Stimulated activated CD8-positive, alpha-beta memory T cell treated with anti-CD3 and anti-CD28 coated beads, Interleukin-7, amount 100 ng/mL, for 4 hours (primary cell): ENCODE results near the gene ZSWIM3.

Experiments
- DNase-seq, 2 donors: peaks; one replicate each; pipeline ENCODE4 v3.0.0-alpha.2; 2020; ENCODE audit warnings: low read depth in 2 of 2

The ZSWIM3 gene

GRCh38 chr20:45833030-45833882 lies 24.2 kb upstream of the ZSWIM3 start, which contains the start of gene SNX21:
SNX21 (plus strand) TSS chr20:45833799; CDS start chr20:45833920, 121 bp downstream.
- DNase-seq: peak in 1 of 2 donors; percentile 18

GRCh38 chr20:45833883-45834796 lies 23.3 kb upstream of the ZSWIM3 start:
- DNase-seq: peak in 1 of 2 donors; percentile 20

DNA sequence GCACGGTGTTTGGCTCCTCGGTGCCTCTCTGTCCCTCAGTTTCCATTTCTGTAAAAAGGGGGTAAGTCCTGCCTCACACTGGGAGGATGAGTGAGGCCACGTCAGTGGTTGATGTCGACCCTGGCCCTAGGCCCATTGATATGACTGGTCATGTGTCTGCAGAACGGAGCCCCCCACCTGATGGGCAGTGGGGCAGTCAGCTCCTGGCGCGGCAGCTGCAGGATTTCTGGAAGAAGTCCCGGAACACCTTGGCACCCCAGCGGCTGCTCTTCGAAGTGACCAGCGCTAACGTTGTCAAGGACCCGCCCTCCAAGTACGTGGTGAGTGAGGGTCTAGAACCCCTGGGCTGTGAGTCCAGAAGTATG lies 22.6 kb upstream of the ZSWIM3 start:
- DNase-seq: no peak

DNA sequence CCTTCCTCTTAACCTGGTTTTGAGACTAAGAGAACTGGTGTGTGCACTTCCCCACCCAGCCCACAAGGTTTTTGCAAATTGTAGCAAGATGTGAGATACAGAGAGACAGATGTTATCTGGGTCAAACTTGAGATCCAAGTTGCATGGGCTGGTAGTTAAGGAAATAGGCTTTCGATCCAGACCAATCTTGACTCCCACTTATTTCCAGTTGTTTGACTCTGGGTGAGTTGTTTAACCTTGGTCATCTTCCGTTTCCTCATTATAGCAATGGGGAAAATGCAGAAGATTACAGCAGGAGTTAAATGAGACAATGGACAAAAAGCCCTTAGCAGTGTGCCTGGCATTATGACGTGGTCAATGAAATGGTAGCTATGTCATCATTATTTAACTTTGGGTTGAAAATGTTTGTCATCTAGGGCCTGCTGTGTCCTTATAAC lies 22.1 kb upstream of the ZSWIM3 start:
- no peak for DNase-seq

- no peak for DNase-seq
These were observed 21.6 kb upstream of the ZSWIM3 start for GRCh38 chr20:45835825-45836224.

DNA sequence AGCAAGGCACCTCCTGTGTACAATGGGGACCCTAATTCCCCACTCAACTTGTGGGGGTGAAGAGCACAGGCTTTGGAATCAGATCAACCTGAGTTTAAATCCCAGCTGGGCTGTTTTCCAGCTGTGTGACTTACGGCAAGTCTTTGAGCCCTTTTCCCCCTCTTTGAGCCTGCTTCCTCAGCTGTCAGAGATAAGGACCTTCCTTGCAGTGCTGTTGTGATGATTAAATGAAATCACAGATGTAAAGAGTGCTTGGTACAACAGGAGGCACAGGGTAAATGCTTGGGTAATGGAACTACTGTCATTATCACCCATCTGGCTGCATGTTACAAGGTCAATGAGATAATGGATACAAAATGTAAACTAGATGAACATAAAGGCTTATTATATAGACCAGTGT lies 20.6 kb upstream of the ZSWIM3 start:
- DNase-seq: no peak

- DNase-seq: no peak
These were observed 16.7 kb upstream of the ZSWIM3 start for GRCh38 chr20:45840700-45841198.

DNA sequence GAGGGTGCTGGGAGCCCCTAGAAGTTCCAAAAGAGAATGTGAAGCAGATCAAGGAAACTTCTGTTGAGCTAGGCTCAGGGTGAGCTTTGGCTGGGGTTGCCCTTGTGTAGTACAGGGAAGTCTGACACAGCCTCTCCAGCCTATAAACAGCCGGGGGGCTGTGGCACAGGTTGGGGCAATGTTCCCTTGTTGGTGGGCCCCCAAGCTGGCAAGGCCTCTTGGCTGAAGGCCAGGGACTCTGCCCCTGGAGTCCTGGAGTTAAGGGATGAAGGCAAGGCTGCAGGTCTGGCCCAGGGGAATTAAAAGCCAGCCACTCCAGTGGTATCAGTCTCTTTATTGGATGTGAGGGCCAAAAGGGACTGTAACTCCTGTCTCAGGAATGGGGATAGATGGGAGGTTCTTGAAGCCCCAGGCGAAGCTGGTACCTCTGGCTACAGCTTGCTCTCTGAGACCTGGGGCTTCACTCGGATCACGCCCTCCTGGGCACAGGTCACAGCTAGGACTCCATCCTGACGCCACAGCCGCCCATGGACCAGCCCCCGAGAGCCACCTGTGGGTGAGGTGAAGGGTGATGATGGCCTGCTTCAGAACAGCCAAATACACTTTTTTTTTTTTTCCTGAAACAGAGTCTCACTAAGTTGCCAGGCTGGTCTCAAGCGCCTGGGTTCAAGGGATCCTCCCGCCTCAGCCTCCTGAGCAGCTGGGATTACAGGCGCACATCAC lies 15.8 kb upstream of the ZSWIM3 start:
- no peak for DNase-seq

DNA sequence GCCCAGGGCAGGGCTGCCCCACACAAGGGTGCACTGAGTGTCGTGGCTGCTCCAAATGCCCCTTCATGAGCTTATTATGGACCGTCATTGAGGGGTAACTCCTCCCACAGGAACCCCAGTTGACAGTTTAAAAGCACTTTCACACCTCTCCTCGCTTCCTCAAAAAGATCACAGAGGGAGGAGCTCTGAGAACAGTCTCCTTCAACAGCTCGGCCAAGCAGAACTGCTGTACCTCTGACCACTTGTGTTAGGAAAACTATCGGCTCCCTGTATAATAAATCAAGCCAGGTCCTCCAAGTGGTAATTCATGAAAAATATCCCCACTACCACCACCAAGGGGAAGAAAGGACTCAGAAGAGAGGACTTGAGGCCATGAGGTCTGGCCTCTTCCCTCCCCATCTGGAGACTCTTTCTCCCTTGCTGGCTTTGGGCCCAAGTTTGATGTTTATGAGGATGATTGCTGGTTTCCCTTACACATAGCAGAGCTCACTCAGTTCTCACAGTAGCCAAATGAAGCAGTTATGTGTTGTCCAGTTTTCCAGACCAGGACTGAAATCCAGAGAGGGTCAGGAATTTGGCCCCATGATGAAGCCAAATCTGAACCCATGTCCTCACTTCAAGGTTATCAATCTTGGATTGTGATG lies 15.1 kb upstream of the ZSWIM3 start:
- DNase-seq: no peak

- no peak for DNase-seq
These were observed 13.9 kb upstream of the ZSWIM3 start for GRCh38 chr20:45843506-45843905.

GRCh38 chr20:45845452-45845851 lies 12.0 kb upstream of the ZSWIM3 start:
- DNase-seq: no peak

DNA sequence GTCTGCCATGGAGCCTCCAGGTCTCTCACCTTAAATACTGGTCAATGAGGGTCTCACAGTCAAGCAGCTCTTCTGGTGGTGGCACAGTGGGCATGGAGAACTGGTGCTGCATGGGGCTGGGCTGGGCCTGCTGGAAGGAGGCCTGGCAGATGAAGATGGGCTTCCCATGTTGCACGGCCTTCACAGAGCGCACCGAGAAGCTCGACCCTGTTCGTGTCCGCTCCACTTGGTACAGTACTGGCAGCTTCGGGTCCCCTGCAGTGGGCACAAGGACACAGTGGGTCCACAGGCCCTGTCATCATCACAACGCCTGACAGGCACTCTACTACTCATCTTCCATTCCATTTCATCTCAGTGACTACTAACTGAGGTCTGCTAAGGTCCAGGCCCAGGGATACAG lies 9.0 kb upstream of the ZSWIM3 start:
- no peak for DNase-seq

DNA sequence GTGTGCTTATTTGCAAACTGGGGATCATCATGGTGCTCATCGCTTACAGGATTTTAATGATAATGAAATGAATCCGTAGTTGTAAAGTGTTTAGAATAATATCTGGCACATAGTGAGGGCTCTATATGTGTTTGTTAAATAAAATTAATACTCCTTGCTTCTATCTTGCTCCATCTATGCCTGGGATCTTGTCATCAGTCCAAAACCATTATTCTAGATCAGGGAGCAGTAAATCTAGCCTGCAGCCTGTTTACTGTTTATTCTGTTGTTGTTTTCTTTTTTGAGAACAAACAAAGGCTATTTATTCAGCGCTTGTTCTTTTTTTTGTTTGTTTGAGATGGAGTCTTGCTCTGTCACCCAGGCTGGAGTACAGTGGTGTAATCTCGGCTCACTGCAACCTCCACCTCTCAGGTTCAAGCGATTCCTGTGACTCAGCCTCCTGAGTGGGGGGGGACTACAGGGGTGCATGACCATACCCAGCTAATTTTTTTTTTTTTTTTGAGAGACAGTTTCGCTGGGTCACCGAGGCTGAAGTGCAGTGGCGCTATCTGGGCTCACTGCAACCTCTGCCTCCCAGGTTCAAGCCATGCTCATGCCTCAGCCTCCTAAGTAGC lies 8.3 kb upstream of the ZSWIM3 start:
- no peak for DNase-seq

- DNase-seq: no peak
These were observed 7.2 kb upstream of the ZSWIM3 start for GRCh38 chr20:45850238-45850637.

DNA sequence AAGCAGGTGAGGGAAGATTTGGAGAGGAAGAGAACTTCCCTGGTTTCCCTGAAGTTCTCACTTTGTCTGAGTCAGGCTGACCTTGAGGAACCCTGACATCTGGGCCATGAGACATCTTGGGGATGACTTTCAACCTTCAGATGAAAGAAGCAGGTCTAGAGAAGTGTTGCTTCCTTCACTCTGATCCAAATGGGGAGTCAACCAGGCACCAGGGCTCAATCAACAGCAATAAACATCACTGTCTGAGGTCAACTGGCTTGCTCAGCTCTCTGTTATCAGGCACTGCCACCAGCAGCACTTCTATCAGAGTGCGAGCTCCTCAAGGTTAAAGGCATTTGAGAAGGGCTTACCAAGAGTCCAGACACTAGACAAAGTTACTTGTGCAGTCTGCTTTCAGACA lies 6.5 kb upstream of the ZSWIM3 start:
- no peak for DNase-seq

DNA sequence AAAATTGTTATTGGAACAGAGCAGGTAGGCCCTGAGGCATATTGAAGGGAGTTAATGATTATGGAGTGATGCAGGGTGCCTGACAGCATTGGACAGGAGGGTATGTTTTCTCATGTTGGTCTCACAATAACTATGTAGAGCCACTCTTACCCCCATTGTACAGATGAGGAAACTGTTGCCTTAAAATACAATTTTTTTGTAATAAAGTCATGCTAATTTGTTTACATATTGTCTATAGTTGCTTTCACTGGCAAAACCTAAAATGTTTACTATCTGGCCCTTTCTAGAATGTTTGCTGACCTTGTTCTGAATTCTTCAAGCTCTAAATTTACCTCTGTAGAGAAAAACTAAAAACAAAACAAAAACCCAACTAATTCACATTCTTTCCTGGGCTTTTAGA lies 5.9 kb upstream of the ZSWIM3 start:
- no peak for DNase-seq

- DNase-seq: no peak
These were observed 5.1 kb upstream of the ZSWIM3 start for GRCh38 chr20:45852326-45852725.

- DNase-seq: no peak
These were observed 3.9 kb upstream of the ZSWIM3 start for GRCh38 chr20:45853484-45853883.

GRCh38 chr20:45857882-45858216 lies 435 bp downstream of the ZSWIM3 start:
- DNase-seq: peak in 1 of 2 donors; percentile 3

DNA sequence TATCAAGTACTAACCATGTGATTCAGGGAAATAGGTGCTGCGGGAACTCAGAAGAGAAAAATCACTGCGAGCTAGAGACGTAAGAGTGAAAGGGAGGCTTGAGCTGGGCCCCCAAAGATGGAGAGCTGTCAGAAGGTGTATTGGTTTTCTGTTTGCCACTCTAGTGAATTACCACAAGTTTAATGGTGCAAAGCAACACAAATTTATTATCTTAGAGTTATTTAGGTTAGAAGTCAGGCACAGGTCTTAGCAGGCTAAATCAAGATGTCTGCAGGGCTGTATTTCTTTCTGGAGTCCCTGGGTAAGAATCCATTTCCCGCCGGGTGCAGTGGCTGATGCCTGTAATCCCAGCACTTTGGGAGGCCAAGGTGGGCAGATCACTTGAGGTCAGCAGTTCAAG lies 2.5 kb downstream of the ZSWIM3 start:
- no peak for DNase-seq
